ENCODE results near the gene OR2AT4. TPM values are rescaled to one million over a fixed set of nuclear protein-coding genes. Genes with fewer than 3 reads are reported as not detected.

OR2AT4 gene
- total RNA-seq, 6 donors from 2014 or later, result not detected

DNA sequence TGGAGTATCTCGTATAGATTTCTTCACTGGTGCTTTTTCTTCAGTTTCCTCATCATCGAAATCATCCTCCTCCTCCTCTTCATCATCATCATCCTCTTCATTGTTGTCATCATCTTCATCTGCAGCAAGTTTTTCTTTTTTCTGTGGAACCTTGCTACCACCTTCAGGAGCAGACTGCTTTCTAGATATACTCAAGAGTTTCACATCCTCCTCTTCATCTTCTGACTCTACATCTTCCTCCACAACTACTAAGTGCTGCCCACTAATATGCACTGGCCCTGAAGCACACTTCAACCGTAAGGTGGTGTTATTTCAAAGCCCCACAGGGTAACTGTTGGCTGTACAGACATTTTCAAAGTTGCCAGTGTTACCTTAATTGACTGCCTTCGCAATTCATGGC is 17.1 kb downstream of the OR2AT4 start:
- no peaks in the 10 kb centered on the region for H3K36me3 ChIP-seq
- H3K27ac ChIP-seq, result no peak overlapping the region
- no peaks in the 10 kb centered on the region for H3K27me3 ChIP-seq
- H3K4me3 ChIP-seq, result no peak overlapping the region
- H3K4me1 ChIP-seq, result no peaks in the 10 kb centered on the region
- ATAC-seq (ENCODE audit: low FRiP score in 2 of 2) (no peak), DNase-seq (no peak)
- 82 to 86% methylated on average over 4 of the region's 4 CpGs for WGBS, 2 donors
- TF ChIP-seq POLR2A (IDR thresholded peaks at IDR 0.05) (no peak), EP300 (IDR thresholded peaks at IDR 0.05) (no peak), POLR2AphosphoS5 (IDR thresholded peaks at IDR 0.05) (no peak)
- TF ChIP-seq, protein P1, sequence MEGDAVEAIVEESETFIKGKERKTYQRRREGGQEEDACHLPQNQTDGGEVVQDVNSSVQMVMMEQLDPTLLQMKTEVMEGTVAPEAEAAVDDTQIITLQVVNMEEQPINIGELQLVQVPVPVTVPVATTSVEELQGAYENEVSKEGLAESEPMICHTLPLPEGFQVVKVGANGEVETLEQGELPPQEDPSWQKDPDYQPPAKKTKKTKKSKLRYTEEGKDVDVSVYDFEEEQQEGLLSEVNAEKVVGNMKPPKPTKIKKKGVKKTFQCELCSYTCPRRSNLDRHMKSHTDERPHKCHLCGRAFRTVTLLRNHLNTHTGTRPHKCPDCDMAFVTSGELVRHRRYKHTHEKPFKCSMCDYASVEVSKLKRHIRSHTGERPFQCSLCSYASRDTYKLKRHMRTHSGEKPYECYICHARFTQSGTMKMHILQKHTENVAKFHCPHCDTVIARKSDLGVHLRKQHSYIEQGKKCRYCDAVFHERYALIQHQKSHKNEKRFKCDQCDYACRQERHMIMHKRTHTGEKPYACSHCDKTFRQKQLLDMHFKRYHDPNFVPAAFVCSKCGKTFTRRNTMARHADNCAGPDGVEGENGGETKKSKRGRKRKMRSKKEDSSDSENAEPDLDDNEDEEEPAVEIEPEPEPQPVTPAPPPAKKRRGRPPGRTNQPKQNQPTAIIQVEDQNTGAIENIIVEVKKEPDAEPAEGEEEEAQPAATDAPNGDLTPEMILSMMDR (IDR thresholded peaks at IDR 0.05), result no peak
- no peaks in the 10 kb centered on the region for H3K9me3 ChIP-seq

DNA sequence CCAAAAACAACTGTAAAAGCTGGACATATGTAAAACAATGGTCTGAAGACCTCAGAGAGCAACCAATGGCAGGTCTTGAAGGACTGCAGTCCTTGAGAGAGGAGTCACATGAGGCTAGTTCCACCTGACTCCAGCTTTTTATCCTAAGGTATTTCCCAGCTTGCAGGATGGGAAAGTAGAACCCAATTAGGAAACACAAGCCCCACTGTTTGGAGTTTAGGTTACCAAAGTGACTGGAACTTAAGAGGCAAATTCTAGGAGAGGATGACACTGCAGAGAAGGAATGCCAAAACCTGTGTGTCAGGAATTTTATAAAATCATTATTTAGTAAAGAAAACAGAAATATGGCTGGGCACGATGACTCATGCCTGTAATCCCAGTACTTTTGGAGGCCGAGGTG is 18.4 kb downstream of the OR2AT4 start:
- H3K9me3 ChIP-seq, result no peaks in the 10 kb centered on the region
- DNase-seq, result no peak
- H3K36me3 ChIP-seq, result no peaks in the 10 kb centered on the region
- no peaks in the 10 kb centered on the region for H3K27me3 ChIP-seq
- no peaks in the 10 kb centered on the region for H3K4me1 ChIP-seq
- no peak for ATAC-seq (ENCODE audit: low FRiP score in 2 of 2)
- 86 to 97% methylated on average over 2 of the region's 2 CpGs for WGBS, 2 donors
- H3K27ac ChIP-seq, result no peak overlapping the region
- H3K4me3 ChIP-seq, result no peak overlapping the region
- TF ChIP-seq POLR2A (IDR thresholded peaks at IDR 0.05), result no peak
- TF ChIP-seq, protein P1 (IDR thresholded peaks at IDR 0.05), result no peak
- TF ChIP-seq EP300 (IDR thresholded peaks at IDR 0.05), result no peak
- TF ChIP-seq POLR2AphosphoS5 (IDR thresholded peaks at IDR 0.05), result no peak

DNA sequence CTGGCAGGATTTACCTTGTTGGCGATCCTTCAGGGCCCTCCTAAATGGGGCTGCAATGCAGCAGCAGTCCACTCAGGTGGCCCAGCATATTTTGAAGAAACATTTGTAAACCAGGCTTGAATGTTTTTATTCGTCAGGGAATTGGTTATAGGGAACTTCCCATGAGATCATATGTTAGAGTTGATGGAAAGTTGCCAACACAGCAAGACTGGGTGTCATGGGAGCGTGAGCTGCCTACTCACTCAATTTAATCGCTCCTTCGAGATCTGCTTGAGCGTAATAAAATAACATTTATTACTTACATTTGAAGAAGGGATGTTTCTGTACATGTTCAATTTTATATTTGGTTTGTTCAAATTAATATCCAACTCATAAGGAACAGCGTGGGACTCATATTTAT is 19.4 kb downstream of the OR2AT4 start:
- DNase-seq, result no peak

DNA sequence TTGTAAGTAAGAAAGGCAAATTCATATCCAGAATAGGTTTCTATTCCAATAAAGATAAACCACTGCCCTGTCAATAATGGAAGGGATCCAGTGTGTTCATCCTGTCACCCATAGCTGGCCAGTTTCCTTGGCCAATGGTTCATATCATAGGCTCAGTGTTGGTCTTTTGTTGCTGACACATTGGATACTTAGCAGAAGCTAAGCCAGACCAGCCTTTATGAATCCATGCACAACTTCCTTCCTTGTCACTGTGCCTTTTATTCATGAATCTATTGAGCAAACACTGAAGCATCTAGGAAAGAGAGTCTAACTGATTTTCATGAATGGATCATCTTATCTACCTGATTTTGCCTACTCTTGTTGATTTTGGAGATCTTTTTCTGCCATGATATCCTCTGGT is 20.0 kb downstream of the OR2AT4 start:
- no peaks in the 10 kb centered on the region for H3K27me3 ChIP-seq
- H3K9me3 ChIP-seq, result no peaks in the 10 kb centered on the region

More for the DNA sequence above, 19.4 kb downstream of the OR2AT4 start:
- no peaks in the 10 kb centered on the region for H3K9me3 ChIP-seq
- ATAC-seq (ENCODE audit: low FRiP score in 2 of 2), result no peak
- TF ChIP-seq POLR2AphosphoS5 (IDR thresholded peaks at IDR 0.05) (no peak), POLR2A (IDR thresholded peaks at IDR 0.05) (no peak), EP300 (IDR thresholded peaks at IDR 0.05) (no peak)
- TF ChIP-seq, protein P1 (IDR thresholded peaks at IDR 0.05), result no peak
- no peak overlapping the region for H3K27ac ChIP-seq
- no peaks in the 10 kb centered on the region for H3K27me3 ChIP-seq
- 81 to 85% methylated on average over 7 of the region's 7 CpGs for WGBS, 2 donors
- H3K4me1 ChIP-seq, result no peaks in the 10 kb centered on the region
- no peak overlapping the region for H3K4me3 ChIP-seq
- no peaks in the 10 kb centered on the region for H3K36me3 ChIP-seq

More for the DNA sequence above, 20.0 kb downstream of the OR2AT4 start:
- H3K27ac ChIP-seq, result no peak overlapping the region
- no peak for DNase-seq
- no peak for ATAC-seq (ENCODE audit: low FRiP score in 2 of 2)
- TF ChIP-seq EP300 (IDR thresholded peaks at IDR 0.05) (no peak), POLR2AphosphoS5 (IDR thresholded peaks at IDR 0.05) (no peak), POLR2A (IDR thresholded peaks at IDR 0.05) (no peak)
- TF ChIP-seq, protein P1 (IDR thresholded peaks at IDR 0.05), result no peak
- H3K4me3 ChIP-seq, result no peak overlapping the region
- H3K4me1 ChIP-seq, result no peaks in the 10 kb centered on the region
- H3K36me3 ChIP-seq, result no peaks in the 10 kb centered on the region

Data from upper lobe of left lung (tissue), 6 donors.